ENCODE measurements around the gene TRAPPC8. TPM values are rescaled to one million over a fixed set of nuclear protein-coding genes. Genes with fewer than 3 reads are reported as not detected.

Gene TRAPPC8
- total RNA-seq, 1 donor from 2014 or later = 6.8 TPM

DNA sequence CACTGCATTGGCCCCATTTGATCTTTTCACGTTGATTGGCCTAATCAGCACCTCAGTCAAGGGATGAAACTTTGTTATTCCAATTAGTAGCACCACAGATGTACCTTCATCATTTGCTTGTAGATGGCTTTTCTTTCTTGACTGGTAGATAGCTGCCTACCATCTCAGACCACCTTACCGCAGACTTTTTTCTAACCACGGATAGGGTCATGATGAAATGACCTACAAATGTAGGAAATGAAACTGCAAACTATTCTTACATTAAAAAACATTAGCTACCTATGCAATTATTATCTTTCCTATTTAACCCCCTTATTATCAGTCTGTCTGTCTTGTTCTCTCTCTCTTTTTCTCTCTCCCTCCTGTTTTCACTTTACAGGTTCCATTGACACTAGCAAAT, 159.9 kb downstream of the TRAPPC8 start:
- Histone ChIP-seq H3K4me3 (no peak overlapping the region), H3K36me3 (no peaks in the 10 kb centered on the region), H3K4me1 (no peaks in the 10 kb centered on the region), H3K9me3 (peaks cover 0 to 21% of the 10 kb centered on the region in 2 donors), H3K27me3 (no peaks in the 10 kb centered on the region), H3K27ac (no peak overlapping the region)
- TF ChIP-seq, protein P1, sequence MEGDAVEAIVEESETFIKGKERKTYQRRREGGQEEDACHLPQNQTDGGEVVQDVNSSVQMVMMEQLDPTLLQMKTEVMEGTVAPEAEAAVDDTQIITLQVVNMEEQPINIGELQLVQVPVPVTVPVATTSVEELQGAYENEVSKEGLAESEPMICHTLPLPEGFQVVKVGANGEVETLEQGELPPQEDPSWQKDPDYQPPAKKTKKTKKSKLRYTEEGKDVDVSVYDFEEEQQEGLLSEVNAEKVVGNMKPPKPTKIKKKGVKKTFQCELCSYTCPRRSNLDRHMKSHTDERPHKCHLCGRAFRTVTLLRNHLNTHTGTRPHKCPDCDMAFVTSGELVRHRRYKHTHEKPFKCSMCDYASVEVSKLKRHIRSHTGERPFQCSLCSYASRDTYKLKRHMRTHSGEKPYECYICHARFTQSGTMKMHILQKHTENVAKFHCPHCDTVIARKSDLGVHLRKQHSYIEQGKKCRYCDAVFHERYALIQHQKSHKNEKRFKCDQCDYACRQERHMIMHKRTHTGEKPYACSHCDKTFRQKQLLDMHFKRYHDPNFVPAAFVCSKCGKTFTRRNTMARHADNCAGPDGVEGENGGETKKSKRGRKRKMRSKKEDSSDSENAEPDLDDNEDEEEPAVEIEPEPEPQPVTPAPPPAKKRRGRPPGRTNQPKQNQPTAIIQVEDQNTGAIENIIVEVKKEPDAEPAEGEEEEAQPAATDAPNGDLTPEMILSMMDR (IDR thresholded peaks at IDR 0.05) = no peak
- intact Hi-C loops (cut with DNase I) = no loop called here
- no peak for DNase-seq (ENCODE audit: low spot score in 2 of 2)

Other genes with a start within 250 kb of the TRAPPC8 start
- gene SLC25A52, start 182.2 kb downstream of the TRAPPC8 start, total RNA-seq = not detected
- gene RNF125, start 75.7 kb upstream of the TRAPPC8 start, total RNA-seq = 8.6 TPM
- not detected for gene RNF138, start 148.7 kb upstream of the TRAPPC8 start, total RNA-seq
- gene MEP1B, start 246.9 kb upstream of the TRAPPC8 start, total RNA-seq = not detected

All from ascending aorta (tissue), 2 donors.